HL-60/S4 (cell line): ENCODE data around the gene HDAC4.

Source experiments
- in situ Hi-C: fragments of 300-500 bp; cut with MboI; formaldehyde crosslinking; loops from 2 replicates; pipeline ENCODE4 v1.14.3; 2022; ENCODE audit warnings: low sequenced_read_pairs

HDAC4 gene

DNA sequence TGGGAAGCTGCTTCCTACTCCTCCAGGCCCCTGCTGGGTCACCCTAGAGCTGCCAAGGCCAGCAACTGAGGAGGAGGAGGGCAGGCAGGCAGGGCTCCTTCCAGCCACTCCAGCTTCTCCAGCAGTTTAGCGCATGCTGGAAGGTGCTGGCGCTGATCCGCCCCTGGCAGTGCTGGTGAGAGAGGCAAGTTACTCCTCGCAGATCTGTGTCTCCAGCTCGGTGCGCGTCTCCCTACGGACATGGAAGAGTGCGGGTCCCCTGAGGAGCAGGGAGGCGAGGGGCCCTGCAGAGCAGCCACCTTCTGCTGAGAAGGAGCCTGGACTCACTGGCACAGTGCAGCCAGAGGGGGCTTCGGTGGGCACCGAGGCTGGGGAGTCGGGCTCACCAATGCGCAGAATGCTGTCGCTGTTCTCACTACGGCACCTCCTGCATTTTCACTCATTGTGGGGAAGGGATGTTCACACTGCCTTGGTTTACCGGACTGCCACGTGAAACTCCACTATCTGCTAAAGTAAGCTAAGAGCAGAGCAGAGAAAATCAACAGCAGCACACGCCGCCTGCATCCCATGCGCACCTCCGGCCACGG, 206.0 kb downstream of the HDAC4 start:
- in situ Hi-C loops: no loop called here

DNA sequence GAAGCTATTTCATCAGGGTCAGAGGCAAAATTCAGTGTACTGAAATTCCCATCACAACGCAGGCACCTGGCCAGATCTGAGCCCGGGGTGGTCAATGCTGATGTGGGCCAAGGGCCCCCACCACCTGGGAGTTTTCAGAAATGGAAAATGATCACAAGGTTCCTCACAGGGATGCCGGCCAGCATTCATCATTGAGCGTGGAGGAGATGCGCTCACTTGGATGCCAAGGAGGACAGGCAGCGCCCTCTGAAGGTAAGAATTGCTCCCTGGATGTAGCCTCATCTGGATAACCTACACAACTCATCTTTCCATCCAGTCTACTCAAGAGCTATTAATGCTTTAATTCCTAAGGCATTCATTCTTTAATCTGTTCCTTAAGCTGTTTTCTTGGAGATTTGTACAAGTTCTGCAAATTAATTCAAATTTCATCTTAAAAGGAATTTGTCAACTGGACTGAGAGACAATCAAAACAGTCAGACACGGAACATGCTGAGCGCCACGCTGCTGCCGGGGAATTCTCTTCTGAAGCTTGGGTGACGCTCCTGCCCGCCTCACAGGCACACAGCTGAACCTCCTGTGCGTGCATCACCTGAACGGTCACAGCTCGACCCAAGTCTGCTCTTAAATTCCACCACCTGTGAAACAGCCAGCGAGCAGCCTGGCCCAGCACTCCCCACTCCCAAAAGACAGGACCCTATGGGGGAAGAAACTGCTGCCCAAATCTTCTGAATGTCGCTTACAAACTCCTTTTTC, 206.7 kb downstream of the HDAC4 start:
- in situ Hi-C loops: no loop called here

DNA sequence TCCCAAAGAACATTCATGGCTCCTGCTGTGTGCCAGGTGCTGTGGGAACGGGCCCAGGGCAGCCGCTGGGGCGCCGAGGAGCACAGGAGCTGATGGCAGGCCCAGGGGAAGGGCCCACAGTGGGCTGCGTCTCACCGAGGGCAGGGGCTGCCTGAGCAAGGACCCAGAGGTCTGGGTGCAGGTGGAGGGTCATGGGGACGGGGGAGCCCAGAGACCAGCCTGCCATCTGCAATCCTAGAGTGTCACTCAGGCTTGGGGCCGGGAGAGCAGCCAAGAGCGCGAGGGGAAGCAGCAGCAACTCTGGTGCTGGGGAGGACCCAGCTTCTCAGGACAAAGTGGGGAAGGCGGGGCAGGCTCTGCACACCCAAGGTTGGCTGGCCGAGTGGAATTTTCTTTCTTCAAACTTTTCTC, 207.4 kb downstream of the HDAC4 start:
- in situ Hi-C loops: no loop called here

DNA sequence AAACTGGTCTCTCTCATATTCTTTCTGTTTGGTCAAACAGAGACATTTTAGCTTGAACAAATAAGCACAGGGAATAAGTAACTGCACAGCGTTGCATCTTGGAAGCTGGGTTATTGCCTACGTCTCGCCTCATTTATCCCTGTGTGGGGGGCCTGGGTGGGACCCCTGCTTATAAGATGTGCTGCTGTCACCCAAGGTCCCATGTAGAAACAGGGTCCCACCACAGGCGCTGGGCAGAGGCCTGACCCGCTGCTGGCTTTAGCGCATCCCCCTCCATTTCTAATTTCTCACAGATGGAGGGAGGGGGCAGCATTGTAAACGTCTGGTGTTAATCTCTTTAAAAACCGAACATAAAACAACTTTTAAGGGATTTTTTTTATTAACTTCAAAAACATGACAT, 207.8 kb downstream of the HDAC4 start:
- in situ Hi-C loops: no loop called here

DNA sequence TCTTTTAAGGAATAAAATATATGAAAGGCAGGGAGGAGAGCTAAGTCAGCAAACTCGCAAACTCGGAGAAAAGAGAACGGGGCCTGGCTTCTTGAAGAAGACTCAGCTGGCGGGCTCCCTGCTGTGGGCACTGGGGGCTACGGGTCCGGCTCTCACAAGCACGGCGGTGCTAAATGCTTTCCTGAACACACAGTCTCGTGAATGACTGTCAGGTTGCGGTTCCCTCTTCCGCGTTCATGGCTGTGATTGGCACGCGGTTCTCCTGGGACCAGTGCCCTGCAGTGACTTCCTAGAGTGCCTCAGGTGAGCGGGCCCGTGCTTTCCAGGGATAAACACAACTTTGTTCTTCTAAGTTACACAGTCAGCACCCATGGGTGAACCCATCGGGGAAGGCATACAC, 208.4 kb downstream of the HDAC4 start:
- in situ Hi-C loops: no loop called here

GRCh38 chr2:239190921-239191885, 209.6 kb downstream of the HDAC4 start:
- in situ Hi-C loops: no loop called here

DNA sequence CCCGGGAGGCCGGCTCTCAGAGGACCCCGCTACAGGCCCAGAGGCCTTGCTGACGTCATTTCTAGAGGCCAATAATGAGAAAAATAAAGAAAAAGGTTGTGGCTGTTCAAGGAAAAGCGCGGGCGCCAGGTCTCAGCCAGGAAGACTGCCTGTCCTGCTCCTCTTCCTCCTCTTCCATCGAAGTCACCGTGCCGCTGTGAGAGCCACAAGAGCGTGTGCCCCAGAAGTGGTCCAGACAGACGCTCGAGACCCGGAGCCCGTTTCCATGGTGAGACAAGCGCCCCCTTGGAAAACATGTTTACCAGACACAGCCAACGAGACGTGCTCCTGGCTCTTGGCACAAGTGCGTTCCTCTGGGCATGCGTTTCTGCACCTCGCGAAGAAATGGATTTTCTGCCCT, 210.5 kb downstream of the HDAC4 start:
- in situ Hi-C loops: no loop called here

DNA sequence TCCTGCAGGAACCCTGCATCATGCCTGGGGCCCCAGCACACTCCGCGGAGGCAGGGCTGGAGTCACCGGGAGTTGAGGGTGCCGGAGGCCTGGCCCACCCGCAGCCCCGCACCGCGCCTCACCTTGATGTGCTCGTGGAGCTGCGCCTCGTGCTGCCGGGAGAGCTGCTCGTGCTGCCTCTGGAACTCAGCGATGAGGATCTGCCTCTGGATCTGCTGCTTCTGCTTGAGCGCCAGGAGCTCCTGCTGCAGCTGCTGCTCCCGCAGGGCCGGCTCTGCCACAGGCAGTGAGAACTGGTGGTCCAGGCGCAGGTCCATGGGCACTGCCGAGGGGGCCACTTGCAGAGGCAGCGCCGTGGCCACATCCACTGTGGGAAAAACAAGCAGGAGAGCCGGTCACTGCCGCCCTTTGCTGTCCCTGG, 211.1 kb downstream of the HDAC4 start:
- in situ Hi-C loops: no loop called here

DNA sequence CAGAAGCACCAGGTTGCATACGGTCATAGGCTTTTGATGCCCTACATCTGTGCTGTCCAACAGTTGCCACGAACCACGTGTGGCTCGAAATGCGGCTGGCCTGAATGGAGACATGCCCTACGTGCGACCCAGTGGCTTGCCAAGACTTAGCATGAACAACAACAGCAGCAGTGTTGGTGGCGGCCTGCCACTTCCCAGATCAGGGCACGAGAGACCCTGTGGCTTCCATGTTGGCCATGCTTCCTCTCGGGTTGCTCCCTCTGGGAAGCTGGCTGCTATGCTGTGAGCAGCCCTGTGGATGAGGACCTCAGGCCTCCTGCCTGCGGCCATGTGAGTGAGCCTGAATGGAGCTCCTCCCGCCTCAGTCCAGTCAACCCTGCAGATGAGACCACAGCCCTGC, 212.3 kb downstream of the HDAC4 start:
- in situ Hi-C loops: no loop called here

GRCh38 chr2:239187464-239188253, 213.2 kb downstream of the HDAC4 start:
- in situ Hi-C loops: no loop called here

DNA sequence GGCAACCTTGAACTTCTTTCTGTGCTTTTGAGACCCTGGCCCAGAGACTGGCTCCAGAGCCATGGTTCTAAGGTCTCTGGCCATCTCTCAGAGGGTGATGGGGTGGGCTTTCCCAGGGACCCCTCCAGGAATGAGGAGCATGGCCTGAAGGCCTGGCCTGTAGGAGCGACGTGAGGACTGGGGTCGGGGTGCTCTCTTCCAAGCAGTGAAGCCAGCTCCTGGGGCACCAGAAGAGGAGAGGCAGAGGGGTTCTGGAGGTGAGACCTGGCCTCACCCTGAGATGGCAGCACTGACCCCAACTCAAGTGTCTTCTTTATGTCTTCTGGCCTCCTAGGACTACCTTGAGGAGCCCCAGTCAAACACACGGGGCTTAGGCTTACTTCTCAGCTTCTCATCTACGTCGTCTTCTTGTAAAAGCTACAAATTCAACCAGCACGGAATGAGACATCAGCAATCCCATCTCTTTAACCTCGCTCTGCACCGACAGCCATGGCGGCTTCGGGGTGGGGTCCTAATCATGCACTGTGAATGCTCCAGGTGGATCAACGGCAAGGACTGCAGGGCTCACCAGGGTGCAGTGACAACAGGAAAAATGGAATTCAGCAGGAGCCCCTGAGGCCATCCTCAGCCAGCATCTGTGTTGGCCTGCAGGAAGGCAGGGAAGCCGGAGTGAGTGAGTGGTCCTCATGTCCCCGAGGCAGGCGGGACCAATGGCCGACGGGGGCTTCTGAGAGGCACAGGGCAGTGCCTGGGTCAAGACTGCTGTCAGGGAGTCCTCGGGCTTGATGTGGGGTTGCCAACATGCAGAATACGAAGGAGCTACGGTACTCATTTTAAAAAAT, 214.1 kb downstream of the HDAC4 start:
- in situ Hi-C loops: no loop called here

DNA sequence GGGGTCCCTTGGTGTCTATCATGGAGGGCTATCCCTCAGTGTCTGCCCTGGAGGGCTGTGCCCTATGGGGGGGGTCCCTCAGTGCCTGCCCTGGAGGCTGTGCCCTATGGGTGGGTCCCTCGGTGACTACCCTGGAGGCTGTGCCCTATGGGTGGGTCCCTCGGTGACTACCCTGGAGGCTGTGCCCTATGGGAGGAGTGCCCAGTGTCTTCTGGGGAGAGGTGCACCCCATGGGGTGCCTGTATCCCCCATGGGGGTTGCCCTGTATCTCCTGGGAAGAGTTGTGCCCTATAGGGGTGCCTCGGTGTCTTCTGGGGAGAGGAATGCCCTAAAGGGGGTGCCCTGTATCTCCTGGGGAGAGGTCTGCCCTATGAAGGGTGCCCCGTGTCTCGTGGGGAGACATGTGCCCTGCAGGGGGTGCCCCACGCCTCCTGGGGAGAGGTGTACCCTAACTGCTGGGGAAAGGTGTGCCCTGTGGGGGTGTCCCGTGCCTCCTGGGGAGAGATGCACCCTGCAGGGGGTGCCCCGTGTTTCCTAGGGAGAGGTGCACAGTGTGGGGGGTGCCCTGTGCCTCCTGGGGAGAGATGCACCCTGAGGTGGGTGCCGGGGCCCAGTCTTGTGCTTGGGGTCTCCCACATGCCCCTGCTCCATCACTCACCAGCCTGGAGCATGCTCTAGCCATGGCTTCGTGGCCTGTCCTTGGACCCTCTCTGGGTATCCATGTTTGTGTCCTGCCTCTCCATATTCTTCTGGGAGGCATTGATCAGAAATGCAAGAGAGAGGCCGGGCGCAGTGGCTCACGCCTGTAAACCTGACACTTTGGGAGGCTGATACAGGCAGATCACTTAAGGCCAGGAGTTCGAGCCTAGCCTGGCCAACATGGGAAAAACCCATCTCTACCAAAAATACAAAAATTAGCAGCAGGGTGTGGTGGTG, 215.6 kb downstream of the HDAC4 start:
- in situ Hi-C loops: no loop called here

DNA sequence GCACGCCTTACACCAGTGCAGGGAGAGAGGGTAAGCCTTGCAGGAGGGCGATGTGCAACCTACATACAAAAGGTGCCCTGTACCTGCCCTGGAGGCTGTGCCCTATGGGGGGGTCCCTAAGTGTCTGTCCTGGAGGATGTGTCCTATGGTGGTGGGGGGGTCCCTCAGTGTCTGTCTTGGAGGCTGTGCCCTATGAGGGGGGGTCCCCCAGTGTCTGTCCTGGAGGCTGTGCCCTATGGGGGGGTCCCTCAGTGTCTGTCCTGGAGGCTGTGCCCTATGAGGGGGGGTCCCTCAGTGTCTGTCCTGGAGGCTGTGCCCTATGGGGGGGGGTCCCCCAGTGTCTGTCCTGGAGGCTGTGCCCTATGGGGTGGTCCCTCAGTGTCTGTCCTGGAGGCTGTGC, 216.6 kb downstream of the HDAC4 start:
- in situ Hi-C loops: no loop called here

GRCh38 chr2:239182981-239183791, 217.6 kb downstream of the HDAC4 start:
- in situ Hi-C loops: no loop called here

GRCh38 chr2:239181903-239182581, 218.8 kb downstream of the HDAC4 start:
- in situ Hi-C loops: no loop called here

GRCh38 chr2:239181074-239181902, 219.5 kb downstream of the HDAC4 start:
- in situ Hi-C loops: no loop called here
